Upper lobe of left lung (tissue), 6 donors: Measurements from ENCODE around the gene FNDC7. TPM values are rescaled to one million over a fixed set of nuclear protein-coding genes. Genes with fewer than 3 reads are reported as not detected.
"Not testable (repeated sequence)": the region's sequence is repeated elsewhere in the genome, so short reads cannot be mapped to it uniquely, and the experiment has no call there.

Experiments used
- ATAC-seq, 2 donors: fragments of 200-7000 bp; cut with Tn5 transposase; one replicate each; pipeline ENCODE4 v1.9.1; 2022; ENCODE audit warnings: mild to moderate bottlenecking in 2 of 2, moderate library complexity in 2 of 2; ENCODE audit not compliant: low FRiP score in 2 of 2
- DNase-seq, 2 donors: peaks; one replicate each; pipeline ENCODE4 v3.0.0-alpha.2; 2019 to 2020
- H3K27ac ChIP-seq, 4 donors: fragments of 200-600 bp; sonication (generic); one replicate each; pipeline ENCODE4 v1.5.1; 2016 to 2019
- H3K27me3 ChIP-seq, 4 donors: fragments of 200-600 bp; sonication (generic); one replicate each; pipeline ENCODE4 v1.5.1; 2017 to 2019
- H3K36me3 ChIP-seq, 4 donors: fragments of 200-600 bp; sonication (generic); one replicate each; pipeline ENCODE4 v1.5.1; 2016 to 2019
- H3K4me1 ChIP-seq, 4 donors: fragments of 200-600 bp; sonication (generic); one replicate each; pipeline ENCODE4 v1.5.1; 2018 to 2019
- H3K4me3 ChIP-seq, 4 donors: fragments of 200-600 bp; sonication (generic); one replicate each; pipeline ENCODE4 v1.5.1; 2017 to 2019; ENCODE audit warnings: mild to moderate bottlenecking in 2 of 4, moderate library complexity in 1 of 4
- H3K9me3 ChIP-seq, 4 donors: fragments of 200-600 bp; sonication (generic); one replicate each; pipeline ENCODE4 v1.5.1; 2018 to 2019
- CTCF ChIP-seq, 6 experiments: fragments of 450-650 bp in 4 of 6; fragments of 200-600 bp in 2 of 6; sonication (generic) in 2 of 6; IDR thresholded peaks; one replicate each; pipeline ENCODE4 v1.5.1; 2016 to 2019; ENCODE audit warnings: antibody characterized with exemption in 6 of 6
- EP300 ChIP-seq, 4 donors: sonication (generic); formaldehyde crosslinking; IDR thresholded peaks; one replicate each; pipeline ENCODE4 v1.5.1; 2017; ENCODE audit warnings: antibody characterized with exemption in 4 of 4, control low read depth in 2 of 4
- POLR2A ChIP-seq, 4 donors: fragments of 450-650 bp; IDR thresholded peaks; one replicate each; pipeline ENCODE4 v1.5.1; 2016 to 2017; ENCODE audit warnings: antibody characterized with exemption in 4 of 4, mild to moderate bottlenecking in 2 of 4
- POLR2AphosphoS5 ChIP-seq, 2 donors: sonication (generic); formaldehyde crosslinking; IDR thresholded peaks; one replicate each; pipeline ENCODE4 v1.5.1; 2017; ENCODE audit warnings: antibody characterized with exemption in 2 of 2
- WGBS, 2 donors: methylation state at CpG; one replicate each; pipeline ENCODE4 v1.1.5; 2017 to 2018; 5-methylcytosine and 5-hydroxymethylcytosine counted together
- total RNA-seq, 6 donors: library from RNA; depleted of rRNA in 4 of 6; stranded (reverse); fragments of >200 nt in 4 of 6; gene quantifications; one replicate each; pipeline versions ENCODE4 v1.1.0 to v1.2.1, GENCODE V29; 2016 to 2021
- donor health status: DM: no; HTN: no; CAD: no; lungs with moderate emphysema.
- donor health status: DM: no; HTN: yes; CAD: no; lungs with severe emphysema.

The FNDC7 gene
- total RNA-seq, 6 donors from 2014 or later: 2.1 TPM; not detected in 5

- WGBS, 2 donors: 56 to 58% methylated on average over 5 of the region's 5 CpGs
- no peaks in the 10 kb centered on the region for H3K9me3 ChIP-seq
- TF ChIP-seq EP300 (IDR thresholded peaks at IDR 0.05) (no peak), POLR2A (IDR thresholded peaks at IDR 0.05) (no peak), POLR2AphosphoS5 (IDR thresholded peaks at IDR 0.05) (no peak), CTCF (IDR thresholded peaks at IDR 0.05) (no peak)
- peak overlapping the region in 1 of 4 donors; percentile 75 for H3K4me3 ChIP-seq
- DNase-seq (no peak), ATAC-seq (no peak)
- H3K36me3 ChIP-seq: peaks cover 27 to 50% (median 42%) of the 10 kb centered on the region in 4 donors
- H3K4me1 ChIP-seq: peaks cover 21 to 36% (median 26%) of the 10 kb centered on the region in 4 donors
- no peaks in the 10 kb centered on the region for H3K27me3 ChIP-seq
- no peak overlapping the region for H3K27ac ChIP-seq
Observed at GRCh38 chr1:108695535-108695934, 17.2 kb upstream of the FNDC7 start.

GRCh38 chr1:108699375-108700332, 13.1 kb upstream of the FNDC7 start:
- peaks cover 27 to 66% (median 44%) of the 10 kb centered on the region in 4 donors for H3K36me3 ChIP-seq
- 82 to 85% methylated on average over 22 of the region's 22 CpGs for WGBS, 2 donors

GRCh38 chr1:108701176-108701849, 11.4 kb upstream of the FNDC7 start:
- H3K27ac ChIP-seq: no peak overlapping the region
- 86 to 90% methylated on average over 5 of the region's 5 CpGs for WGBS, 2 donors
- no peak for TF ChIP-seq POLR2AphosphoS5 (IDR thresholded peaks at IDR 0.05)
- TF ChIP-seq POLR2A (IDR thresholded peaks at IDR 0.05): no peak
- peaks cover 0 to 7% (median 5%) of the 10 kb centered on the region in 4 donors for H3K4me1 ChIP-seq
- H3K9me3 ChIP-seq: no peaks in the 10 kb centered on the region
- H3K27me3 ChIP-seq: no peaks in the 10 kb centered on the region
- DNase-seq (no peak), ATAC-seq (no peak)
- peaks cover 24 to 60% (median 39%) of the 10 kb centered on the region in 4 donors for H3K36me3 ChIP-seq
- no peak overlapping the region for H3K4me3 ChIP-seq

More at GRCh38 chr1:108699375-108700332, 13.1 kb upstream of the FNDC7 start:
- DNase-seq (no peak), ATAC-seq (peak in 1 of 2 donors; percentile 60)
- Histone ChIP-seq H3K9me3 (no peaks in the 10 kb centered on the region), H3K4me3 (no peak overlapping the region), H3K4me1 (peaks cover 9 to 17% (median 14%) of the 10 kb centered on the region in 4 donors), H3K27me3 (no peaks in the 10 kb centered on the region), H3K27ac (peak overlapping the region in 1 of 4 donors; percentile 40)
- TF ChIP-seq EP300 (IDR thresholded peaks at IDR 0.05) (no peak), POLR2A (IDR thresholded peaks at IDR 0.05) (no peak), CTCF (IDR thresholded peaks at IDR 0.05) (no peak)

- H3K36me3 ChIP-seq: peaks cover 17 to 52% (median 33%) of the 10 kb centered on the region in 4 donors
- not testable (repeated sequence) for H3K27ac ChIP-seq, H3K4me1 ChIP-seq, DNase-seq, H3K27me3 ChIP-seq, H3K4me3 ChIP-seq, H3K9me3 ChIP-seq, ATAC-seq
- 94 to 98% methylated on average over 6 of the region's 6 CpGs for WGBS, 2 donors
Observed at GRCh38 chr1:108702109-108702508, 10.6 kb upstream of the FNDC7 start.

- ATAC-seq (no peak), DNase-seq (no peak)
- Histone ChIP-seq H3K9me3 (no peaks in the 10 kb centered on the region), H3K36me3 (peaks cover 3 to 34% (median 16%) of the 10 kb centered on the region in 4 donors), H3K4me3 (no peak overlapping the region), H3K4me1 (peaks cover 0 to 7% (median 3%) of the 10 kb centered on the region in 4 donors), H3K27ac (no peak overlapping the region), H3K27me3 (no peaks in the 10 kb centered on the region)
- TF ChIP-seq EP300 (IDR thresholded peaks at IDR 0.05) (no peak), CTCF (IDR thresholded peaks at IDR 0.05) (no peak), POLR2A (IDR thresholded peaks at IDR 0.05) (no peak), POLR2AphosphoS5 (IDR thresholded peaks at IDR 0.05) (no peak)
- WGBS, 2 donors: 68 to 71% methylated on average over 6 of the region's 6 CpGs
Observed at GRCh38 chr1:108703939-108704338, 8.8 kb upstream of the FNDC7 start.
